ENCODE measurements around the gene NEMF.
A peak's percentile ranks its signal among the peaks of the same experiment; 100 is the strongest.
"Not testable (repeated sequence)": the region's sequence is repeated elsewhere in the genome, so short reads cannot be mapped to it uniquely, and the experiment has no call there.

Gene NEMF

DNA sequence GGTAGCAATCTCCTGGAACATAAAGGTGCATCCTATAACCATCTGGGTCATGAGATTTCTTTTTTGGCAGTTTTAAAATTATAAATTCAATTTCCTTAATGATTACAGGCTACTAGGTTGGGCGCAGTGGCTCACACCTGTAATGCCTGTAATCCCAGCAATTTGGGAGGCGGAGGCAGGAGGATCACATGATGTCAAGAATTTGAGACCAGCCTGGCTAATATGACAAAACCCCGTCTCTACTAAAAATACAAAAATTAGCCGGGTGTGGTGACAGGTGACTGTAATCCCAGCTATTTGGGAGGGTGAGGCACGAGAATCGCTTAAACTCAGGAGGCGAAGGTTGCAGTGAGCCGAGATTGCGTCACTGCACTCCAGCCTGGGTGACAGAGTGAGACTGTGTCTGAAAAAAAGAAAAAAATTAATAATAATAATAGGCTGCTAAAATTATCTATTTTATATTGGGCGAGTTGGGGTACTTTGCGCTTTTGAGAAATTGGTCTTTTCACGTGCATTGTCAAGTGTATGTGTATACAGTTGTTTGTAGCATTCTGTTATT, 23.1 kb upstream of the NEMF start:
- no peak for DNase-seq

- DNase-seq, result not testable (repeated sequence)
These were observed 21.0 kb upstream of the NEMF start for GRCh38 chr14:49873548-49873947.

DNA sequence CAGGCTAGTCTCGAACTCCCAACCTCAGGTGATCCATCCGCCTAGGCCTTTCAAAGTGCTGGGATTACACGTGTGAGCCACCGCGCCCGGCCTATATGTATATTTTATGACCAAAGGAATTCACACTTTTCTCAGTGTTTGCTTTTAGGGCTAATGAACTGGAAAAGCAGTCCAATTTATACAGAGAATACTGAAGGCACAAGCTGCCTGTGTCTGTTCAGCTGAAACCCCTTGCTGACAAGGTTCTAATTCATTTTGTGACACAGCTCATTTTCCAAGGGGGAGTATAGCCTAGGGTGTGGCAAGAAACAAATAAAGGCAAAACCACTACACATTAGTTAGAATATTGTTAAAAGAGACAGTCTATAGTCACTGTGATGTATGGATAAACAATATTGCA, 18.3 kb upstream of the NEMF start:
- no peak for DNase-seq

DNA sequence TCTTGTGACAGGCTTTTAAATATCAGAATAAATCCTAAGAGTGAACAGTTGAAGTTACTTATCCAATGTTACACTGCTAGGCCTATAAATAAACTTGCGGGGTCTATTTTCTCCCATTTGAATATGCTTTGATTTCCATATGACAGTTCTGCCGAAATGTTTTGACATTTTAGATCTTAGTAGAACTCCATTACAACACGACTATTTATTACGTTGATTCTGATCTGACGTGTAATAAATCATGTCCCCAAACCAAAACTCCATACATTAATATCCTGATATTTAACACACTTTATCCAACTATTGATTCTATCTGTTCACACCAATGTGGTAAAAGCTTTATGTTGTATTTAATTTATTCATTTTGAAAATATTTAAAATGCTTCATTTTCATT, 16.1 kb upstream of the NEMF start:
- DNase-seq, result no peak

DNA sequence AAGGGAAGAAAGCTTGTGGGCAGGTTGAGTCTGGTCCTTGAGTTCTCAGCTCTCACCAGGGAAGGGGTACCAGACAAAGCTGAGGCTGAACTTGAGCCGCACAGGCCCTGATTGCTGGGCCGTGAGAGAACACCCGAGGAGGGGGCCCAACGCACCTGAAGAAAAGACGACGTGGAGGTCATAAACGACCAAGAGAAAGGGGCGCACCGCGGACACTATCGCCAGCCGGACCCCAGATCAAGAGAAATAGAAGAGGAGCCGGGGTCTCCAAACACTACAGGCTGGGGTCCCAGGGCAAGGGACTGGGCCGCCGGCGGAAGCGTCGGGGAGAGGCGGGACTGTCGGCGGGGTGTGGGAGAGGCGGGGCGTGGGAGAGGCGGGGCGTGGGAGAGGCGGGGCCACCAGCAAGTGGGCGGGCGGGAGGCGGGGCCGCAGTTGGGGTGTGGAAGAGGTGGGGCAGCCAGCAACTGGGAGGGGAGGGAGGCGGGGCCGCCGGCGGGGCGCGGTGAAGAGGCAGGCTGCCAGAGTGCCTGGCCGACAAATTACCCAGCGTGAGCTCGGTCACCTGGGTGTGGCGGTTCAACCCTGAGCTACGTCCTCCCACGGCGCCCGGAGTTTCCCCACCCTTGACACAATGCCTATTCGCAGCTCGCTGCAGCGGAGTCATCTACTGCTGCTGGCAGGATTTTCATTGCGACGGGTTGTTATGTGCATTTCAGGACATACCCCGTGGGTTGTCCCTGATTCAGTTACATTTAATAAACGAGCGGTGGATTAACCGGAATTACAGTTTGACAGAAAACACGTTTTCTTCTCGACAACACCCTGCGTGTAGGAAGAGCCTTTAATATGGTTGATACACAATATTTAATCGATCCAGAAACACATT, 15.5 kb upstream of the NEMF start:
- DNase-seq, result peak; percentile 93

DNA sequence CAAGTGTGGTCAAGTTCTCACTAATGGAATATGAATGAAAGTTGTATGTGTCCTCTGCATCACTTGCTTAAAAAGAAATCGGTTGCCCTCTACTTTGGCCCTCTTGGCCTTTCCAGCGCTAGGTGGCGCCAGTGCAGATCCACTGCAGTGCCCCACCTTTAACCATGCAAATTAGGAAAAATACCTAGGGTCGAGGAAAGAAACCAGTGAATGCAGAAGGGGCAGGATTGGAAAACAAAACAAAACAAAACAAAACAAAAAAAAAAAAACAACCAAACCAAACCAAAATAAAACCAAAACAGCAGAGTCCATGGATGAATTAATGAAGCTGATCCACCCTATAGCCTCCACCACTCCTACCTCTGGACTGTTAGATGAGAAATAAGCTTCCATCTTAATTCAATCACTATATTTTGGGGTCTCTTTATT, 12.9 kb upstream of the NEMF start:
- DNase-seq, result peak; percentile 49

DNA sequence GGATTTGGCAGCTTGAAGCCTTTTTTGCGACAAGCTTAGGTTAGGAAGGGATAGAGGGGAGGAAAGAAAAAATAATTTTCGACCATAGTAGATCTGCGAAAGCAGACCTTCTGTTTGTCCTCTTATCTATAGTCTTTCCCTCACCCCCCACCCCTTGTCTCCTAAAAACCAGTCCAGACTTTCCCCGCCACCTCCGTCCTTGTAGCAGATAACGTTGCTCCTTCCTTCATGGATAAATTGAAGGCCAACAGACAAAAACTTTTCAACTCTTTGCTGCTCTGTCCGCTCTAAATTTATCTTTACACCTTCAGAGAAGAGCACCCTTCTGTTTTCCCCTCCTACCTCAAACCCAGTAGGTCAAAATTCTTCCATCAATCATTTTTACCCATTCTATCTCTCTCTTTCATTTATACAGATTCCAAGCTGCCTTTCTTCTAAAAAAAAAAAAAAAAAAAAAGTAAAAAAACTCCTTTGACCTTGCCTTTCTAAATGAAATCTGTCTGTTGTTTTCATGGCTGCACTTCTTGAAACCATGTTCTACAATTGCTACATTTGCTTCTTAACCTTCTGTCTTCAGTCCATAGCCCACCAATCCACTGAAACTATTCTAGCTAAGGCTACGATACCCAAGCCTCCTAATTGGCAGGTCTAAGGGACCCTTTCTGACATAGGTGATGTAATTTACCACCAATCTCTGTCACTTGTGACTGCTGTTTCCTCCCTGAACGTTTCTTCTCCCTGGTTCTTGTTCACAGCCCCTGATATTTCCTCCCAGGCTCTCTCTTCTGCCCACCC, 11.1 kb upstream of the NEMF start:
- DNase-seq, result peak; percentile 28

DNA sequence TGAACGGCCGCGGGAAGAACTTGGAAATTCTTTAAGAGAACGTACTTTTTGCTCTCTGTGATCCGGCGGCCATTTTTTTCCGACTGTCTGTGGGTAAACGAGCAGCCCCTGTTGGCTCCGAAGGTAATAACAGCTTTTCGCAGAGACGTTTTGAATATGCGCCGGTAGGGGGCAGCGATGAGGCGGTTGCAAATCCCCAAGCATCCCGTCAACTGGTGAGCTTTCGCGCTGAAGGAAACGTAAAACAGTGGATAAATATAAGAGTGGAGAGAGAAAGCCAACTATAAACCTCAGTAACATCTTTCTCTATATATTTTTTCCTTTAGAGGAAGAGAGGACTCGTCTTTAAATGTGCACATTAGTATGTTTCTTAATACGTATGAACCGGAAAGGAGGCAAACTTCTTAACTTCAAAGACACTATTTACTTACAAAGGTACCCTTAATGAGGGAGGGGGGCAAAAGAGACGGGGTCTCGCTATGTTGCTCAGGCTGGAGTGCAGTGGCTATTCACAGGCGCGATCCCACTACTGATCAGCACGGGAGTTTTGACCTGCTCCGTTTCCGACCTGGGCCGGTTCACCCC, 9.6 kb upstream of the NEMF start:
- peak; percentile 87 for DNase-seq

DNA sequence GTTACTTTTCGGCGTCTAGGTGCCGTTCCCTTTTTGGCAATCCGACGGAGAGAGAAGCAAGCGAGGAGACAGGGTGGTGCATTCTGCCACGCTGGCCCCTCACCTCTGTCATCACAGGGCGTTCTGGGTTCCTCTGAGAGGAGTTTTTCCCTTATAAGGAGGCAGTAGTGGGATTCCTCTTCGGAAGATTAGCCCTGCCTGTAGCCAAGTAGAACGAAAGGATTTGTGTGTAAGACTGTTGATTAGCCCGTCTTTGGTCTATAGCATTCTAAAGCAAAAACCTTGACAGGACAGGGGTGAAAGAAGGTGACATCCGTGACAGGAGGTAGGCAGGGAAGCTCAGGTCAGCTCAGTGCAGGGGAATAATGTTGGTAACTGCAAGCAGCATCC, 9.1 kb upstream of the NEMF start:
- DNase-seq, result peak; percentile 78

- no peak for DNase-seq
These were observed 8.6 kb upstream of the NEMF start for GRCh38 chr14:49860988-49861698.

DNA sequence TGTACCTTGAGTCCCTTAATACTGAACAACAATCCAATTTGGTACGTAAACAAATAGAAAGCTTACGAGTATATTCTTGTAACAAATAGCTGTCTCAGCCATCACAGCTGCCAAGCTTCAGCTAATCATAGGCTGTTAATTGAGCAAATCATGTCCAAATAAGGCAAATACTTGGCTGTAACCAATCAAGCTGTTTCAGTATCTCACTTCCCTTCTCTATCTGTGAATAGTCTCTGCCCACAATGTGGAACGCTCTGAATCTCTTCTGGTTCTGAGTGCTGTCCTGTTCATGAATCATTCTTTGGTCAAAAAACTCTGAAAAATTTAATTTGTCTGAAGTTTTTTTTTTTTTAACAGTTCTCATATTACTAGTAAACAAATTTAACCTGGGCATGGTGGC, 5.8 kb upstream of the NEMF start:
- no peak for DNase-seq

- DNase-seq, result peak; percentile 1
These were observed 4.9 kb upstream of the NEMF start for GRCh38 chr14:49857427-49858003.

- DNase-seq, result peak; percentile 73
These were observed 1.2 kb upstream of the NEMF start for GRCh38 chr14:49853572-49854375.

DNA sequence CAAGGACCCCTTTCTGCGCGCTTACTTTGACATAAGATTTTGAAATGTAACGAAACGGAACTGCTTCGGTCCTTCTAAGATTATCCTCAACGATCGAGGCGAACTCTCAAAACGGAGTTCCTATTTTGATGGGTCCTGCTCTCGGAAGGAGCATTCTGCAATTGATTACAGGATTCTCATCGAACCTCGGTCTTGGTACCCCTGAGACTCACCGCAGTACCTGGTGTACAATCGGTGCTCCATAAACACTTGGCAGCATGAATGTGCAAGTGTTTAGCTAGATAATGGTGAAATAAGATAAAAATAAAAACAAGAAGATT, 530 bp upstream of the NEMF start:
- DNase-seq, result no peak

GRCh38 chr14:49851813-49852212, 775 bp downstream of the NEMF start:
- no peak for DNase-seq

DNA sequence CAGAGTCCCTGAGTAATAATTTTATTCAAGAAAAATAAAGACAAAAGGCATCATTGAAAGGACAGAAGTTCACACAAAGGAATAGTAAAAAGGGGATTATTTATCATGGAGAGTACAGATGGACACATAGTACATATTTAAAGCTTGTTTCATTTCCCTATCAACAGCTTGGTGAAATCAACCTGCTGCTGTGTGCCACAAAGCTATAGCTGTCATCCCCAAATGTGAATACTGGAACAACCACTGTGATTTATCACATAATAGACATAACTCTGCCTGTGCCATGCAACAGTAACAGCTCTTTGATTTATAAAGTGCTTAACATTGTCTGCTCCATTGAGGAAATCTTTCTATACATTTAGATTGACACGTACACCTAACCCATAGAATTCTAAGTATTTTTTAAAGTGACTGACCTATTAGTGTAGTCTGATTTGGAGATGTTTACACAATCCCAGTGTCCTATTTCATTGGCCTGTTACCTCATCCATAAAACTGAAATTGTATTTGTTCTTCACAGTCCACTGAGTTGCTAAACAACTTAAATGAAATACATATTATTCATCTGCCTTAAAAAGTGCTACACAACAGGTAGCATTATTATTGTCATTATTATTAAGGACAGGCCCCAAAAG, 3.3 kb downstream of the NEMF start:
- DNase-seq, result no peak

DNA sequence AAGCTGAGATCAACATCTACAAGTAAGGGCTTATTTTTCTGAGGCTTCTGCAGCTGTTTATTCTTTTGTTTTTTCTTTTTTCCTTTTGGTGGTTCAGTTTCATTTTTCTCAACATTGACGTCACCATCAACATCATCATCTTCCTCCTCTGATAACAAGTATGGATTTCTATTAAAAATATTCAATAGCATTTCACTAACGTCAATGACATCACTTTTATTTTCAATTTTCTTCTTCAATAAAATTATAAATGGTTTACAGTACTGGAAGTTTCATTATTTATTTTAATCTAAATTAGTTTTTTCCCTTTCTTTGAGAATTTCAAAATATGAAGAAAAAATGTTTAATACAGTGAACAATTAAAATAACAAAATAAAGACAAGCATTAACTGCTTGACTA, 23.9 kb downstream of the NEMF start:
- DNase-seq, result no peak

- no peak for DNase-seq
These were observed 32.4 kb downstream of the NEMF start for GRCh38 chr14:49820176-49820575.

GRCh38 chr14:49816844-49817243, 35.7 kb downstream of the NEMF start:
- DNase-seq, result no peak

GRCh38 chr14:49816118-49816517, 36.5 kb downstream of the NEMF start:
- DNase-seq, result not testable (repeated sequence)

DNA sequence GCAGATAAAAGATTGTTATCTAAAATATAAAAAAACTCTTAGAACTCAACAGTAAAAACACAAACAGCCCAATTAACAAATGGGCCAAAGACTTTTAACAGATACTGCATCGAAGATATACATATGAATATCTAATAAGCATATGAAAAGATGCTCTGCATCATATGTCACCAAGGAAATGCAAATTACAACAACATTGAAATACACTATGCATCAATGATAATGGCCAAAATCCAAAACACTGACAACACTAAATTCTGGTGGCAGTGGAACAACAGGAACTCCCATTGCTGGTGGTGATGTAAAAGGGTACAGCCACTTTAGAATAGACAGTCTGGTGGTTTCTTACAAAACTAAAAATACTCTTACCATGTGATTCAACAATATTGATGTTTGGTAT, 43.8 kb downstream of the NEMF start:
- no peak for DNase-seq

Data from midbrain (tissue), 1 donor.